Osteoblast (primary cell): ENCODE data around the gene RDM1. TPM values are rescaled to one million over a fixed set of nuclear protein-coding genes. Genes with fewer than 3 reads are reported as not detected.

Experiments used
- DNase-seq: peaks from one replicate; pipeline ENCODE4 v3.0.0; 2011; ENCODE audit warnings: low spot score, mixed read lengths; ENCODE audit not compliant: insufficient read length; ENCODE audit errors: missing footprints
- H2AFZ ChIP-seq: 2 replicates; pipeline ENCODE4 v1.6.0; 2011; ENCODE audit warnings: mild to moderate bottlenecking, low read length
- H3K27ac ChIP-seq: 2 replicates; pipeline ENCODE4 v1.5.1; 2011; ENCODE audit warnings: mild to moderate bottlenecking, low read depth, low read length, moderate library complexity
- H3K27me3 ChIP-seq: 2 replicates; pipeline ENCODE4 v1.6.0; 2012; ENCODE audit warnings: mild to moderate bottlenecking, control low read depth, inconsistent platforms, low read length, moderate library complexity; ENCODE audit not compliant: insufficient read depth
- H3K36me3 ChIP-seq: 2 replicates; pipeline ENCODE4 v1.5.1; 2011; ENCODE audit warnings: mild to moderate bottlenecking, low read length, control low read depth, moderate library complexity; ENCODE audit not compliant: insufficient read depth
- H3K4me1 ChIP-seq: 2 replicates; pipeline ENCODE4 v1.5.1; 2011; ENCODE audit warnings: mild to moderate bottlenecking, low read length, control low read depth, moderate library complexity; ENCODE audit not compliant: insufficient read depth
- H3K4me2 ChIP-seq: 2 replicates; pipeline ENCODE4 v1.6.0; 2011; ENCODE audit warnings: mild to moderate bottlenecking, low read length; ENCODE audit not compliant: insufficient read depth
- H3K4me3 ChIP-seq: fragments of 200-600 bp; sonication (generic); 3 replicates; pipeline ENCODE4 v1.5.1; 2012; ENCODE audit warnings: mild to moderate bottlenecking, low read length, inconsistent platforms; ENCODE audit not compliant: insufficient read depth
- H3K79me2 ChIP-seq: 2 replicates; pipeline ENCODE4 v1.6.0; 2012; ENCODE audit warnings: mild to moderate bottlenecking, low read length, control low read depth, inconsistent platforms; ENCODE audit not compliant: insufficient read depth
- H3K9me3 ChIP-seq: 2 replicates; pipeline ENCODE4 v1.5.1; 2011; ENCODE audit warnings: low read depth, low read length, control low read depth
- H4K20me1 ChIP-seq: 2 replicates; pipeline ENCODE4 v1.6.0; 2012; ENCODE audit warnings: mild to moderate bottlenecking, low read length, control low read depth; ENCODE audit not compliant: insufficient read depth
- total RNA-seq: library from RNA; depleted of rRNA; stranded (reverse); fragments of >200 nt; gene quantifications from 2 replicates; pipeline ENCODE4 v1.2.3, GENCODE V29; 2012
- TF ChIP-seq, protein P1 (sequence below): IDR thresholded peaks from 2 replicates; pipeline ENCODE4 v1.5.1; 2011; ENCODE audit warnings: mild to moderate bottlenecking, low read depth, low read length, moderate library complexity; ENCODE audit errors: extremely low read depth

Gene RDM1
- total RNA-seq, 1 donor: 0.36 TPM

- peaks cover 32% of the 10 kb centered on the region for H3K4me1 ChIP-seq
- TF ChIP-seq, protein P1, sequence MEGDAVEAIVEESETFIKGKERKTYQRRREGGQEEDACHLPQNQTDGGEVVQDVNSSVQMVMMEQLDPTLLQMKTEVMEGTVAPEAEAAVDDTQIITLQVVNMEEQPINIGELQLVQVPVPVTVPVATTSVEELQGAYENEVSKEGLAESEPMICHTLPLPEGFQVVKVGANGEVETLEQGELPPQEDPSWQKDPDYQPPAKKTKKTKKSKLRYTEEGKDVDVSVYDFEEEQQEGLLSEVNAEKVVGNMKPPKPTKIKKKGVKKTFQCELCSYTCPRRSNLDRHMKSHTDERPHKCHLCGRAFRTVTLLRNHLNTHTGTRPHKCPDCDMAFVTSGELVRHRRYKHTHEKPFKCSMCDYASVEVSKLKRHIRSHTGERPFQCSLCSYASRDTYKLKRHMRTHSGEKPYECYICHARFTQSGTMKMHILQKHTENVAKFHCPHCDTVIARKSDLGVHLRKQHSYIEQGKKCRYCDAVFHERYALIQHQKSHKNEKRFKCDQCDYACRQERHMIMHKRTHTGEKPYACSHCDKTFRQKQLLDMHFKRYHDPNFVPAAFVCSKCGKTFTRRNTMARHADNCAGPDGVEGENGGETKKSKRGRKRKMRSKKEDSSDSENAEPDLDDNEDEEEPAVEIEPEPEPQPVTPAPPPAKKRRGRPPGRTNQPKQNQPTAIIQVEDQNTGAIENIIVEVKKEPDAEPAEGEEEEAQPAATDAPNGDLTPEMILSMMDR: no peak
- no peaks in the 10 kb centered on the region for H3K27me3 ChIP-seq
- H2AFZ ChIP-seq: no peak overlapping the region
- no peak overlapping the region for H3K4me3 ChIP-seq
- H3K79me2 ChIP-seq: no peaks in the 10 kb centered on the region
- H4K20me1 ChIP-seq: no peaks in the 10 kb centered on the region
- peak overlapping the region; percentile 22 for H3K27ac ChIP-seq
- DNase-seq: peak; percentile 82
- no peaks in the 10 kb centered on the region for H3K36me3 ChIP-seq
- peak overlapping the region; percentile 23 for H3K4me2 ChIP-seq
- no peaks in the 10 kb centered on the region for H3K9me3 ChIP-seq
These were observed 38.2 kb downstream of the RDM1 start for GRCh38 chr17:35892091-35893035.

GRCh38 chr17:35891269-35891668, 39.3 kb downstream of the RDM1 start:
- no peaks in the 10 kb centered on the region for H3K36me3 ChIP-seq
- TF ChIP-seq, protein P1: no peak
- no peaks in the 10 kb centered on the region for H3K9me3 ChIP-seq
- H4K20me1 ChIP-seq: no peaks in the 10 kb centered on the region
- H3K4me1 ChIP-seq: peaks cover 30% of the 10 kb centered on the region
- H3K27me3 ChIP-seq: no peaks in the 10 kb centered on the region
- no peaks in the 10 kb centered on the region for H3K79me2 ChIP-seq
- H3K27ac ChIP-seq: no peak overlapping the region
- no peak overlapping the region for H3K4me2 ChIP-seq
- DNase-seq: no peak
- no peak overlapping the region for H2AFZ ChIP-seq
- no peak overlapping the region for H3K4me3 ChIP-seq

- no peak for DNase-seq
- TF ChIP-seq, protein P1: no peak
- no peak overlapping the region for H3K27ac ChIP-seq
- H2AFZ ChIP-seq: no peak overlapping the region
- H3K4me3 ChIP-seq: no peak overlapping the region
- no peaks in the 10 kb centered on the region for H3K36me3 ChIP-seq
- no peak overlapping the region for H3K4me2 ChIP-seq
- no peaks in the 10 kb centered on the region for H3K9me3 ChIP-seq
- no peaks in the 10 kb centered on the region for H3K79me2 ChIP-seq
- peaks cover 25% of the 10 kb centered on the region for H3K4me1 ChIP-seq
- H4K20me1 ChIP-seq: no peaks in the 10 kb centered on the region
- H3K27me3 ChIP-seq: no peaks in the 10 kb centered on the region
These were observed 39.8 kb downstream of the RDM1 start for GRCh38 chr17:35890774-35891155.
